HG02798 (cell line): Measurements from ENCODE around the gene KRTAP3-2.

Experiments
- ATAC-seq: cut with Tn5 transposase; IDR thresholded peaks from one replicate; pipeline ENCODE4 v1.9.1; 2021; ENCODE audit warnings: mild to moderate bottlenecking; ENCODE audit not compliant: unreplicated experiment, poor library complexity

The KRTAP3-2 gene

DNA sequence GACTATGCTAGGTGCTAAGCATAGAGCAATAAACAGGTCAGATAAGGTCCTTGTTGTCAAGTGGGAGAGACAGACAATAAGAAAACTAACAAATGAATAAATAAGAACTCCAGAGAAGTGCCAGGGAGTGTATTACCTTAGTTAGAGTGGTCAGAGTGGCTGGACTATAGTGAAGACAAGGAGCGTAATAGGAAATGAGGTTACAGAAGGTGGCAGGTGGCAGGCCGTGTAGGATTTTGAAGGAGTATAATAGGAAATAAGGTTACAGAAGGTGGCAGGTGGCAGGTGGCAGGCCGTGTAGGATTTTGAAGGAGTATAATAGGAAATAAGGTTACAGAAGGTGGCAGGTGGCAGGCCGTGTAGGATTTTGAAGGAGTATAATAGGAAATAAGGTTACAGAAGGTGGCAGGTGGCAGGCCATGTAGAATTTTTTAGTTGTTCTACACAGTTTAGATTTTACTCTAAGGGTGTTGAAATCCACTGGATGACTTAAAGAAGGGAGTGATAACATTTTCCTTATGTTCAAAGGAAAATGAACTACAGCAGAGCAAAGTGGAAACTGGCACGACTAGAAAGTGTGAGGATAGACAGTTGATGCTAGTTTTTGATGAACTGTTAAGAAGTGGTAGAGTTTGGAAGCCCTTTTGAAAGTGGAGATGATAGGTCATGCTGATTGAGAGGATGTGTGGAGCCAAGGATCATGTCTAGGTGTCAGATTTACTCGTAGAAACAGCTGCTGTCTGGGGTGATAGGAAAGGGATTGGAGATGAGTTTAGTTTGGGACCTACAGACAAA, 12.8 kb upstream of the KRTAP3-2 start:
- no peak for ATAC-seq

DNA sequence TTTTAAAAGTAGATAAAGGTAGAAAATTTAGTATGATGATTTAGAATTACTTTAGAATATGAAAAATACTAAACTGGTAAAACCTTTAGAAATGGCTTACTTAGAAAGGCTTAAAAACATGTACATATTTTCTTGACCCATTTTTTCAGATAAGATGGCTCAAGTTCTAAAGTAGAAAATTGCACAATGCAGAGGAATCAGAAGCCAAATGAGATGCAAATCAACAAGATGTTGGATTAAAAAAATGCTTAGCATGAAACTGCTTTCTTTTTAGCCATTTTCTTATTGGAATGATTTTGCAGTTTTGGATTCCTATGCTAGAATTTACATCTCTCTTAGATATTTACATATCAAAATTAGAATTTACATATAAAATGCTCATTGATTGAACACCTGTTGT, 10.7 kb upstream of the KRTAP3-2 start:
- no peak for ATAC-seq

DNA sequence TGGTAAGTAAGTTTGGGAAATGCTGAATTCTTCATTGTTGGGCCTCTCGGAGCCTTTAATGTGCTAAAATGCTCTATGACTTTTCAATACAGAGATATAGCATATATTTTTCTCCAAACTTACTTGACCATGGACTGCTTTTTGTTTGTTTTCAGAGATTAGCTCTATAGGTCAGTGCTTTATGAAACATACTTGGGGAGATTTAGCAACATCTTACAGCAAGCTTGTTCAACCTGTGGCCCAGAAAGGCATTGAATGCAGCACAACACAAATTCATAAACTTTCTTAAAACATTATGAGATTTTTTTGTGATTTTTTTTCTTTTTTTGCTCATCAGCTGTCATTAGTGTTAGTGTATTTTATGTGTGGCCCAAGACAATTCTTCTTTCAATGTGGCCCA, 10.2 kb upstream of the KRTAP3-2 start:
- ATAC-seq, result no peak

DNA sequence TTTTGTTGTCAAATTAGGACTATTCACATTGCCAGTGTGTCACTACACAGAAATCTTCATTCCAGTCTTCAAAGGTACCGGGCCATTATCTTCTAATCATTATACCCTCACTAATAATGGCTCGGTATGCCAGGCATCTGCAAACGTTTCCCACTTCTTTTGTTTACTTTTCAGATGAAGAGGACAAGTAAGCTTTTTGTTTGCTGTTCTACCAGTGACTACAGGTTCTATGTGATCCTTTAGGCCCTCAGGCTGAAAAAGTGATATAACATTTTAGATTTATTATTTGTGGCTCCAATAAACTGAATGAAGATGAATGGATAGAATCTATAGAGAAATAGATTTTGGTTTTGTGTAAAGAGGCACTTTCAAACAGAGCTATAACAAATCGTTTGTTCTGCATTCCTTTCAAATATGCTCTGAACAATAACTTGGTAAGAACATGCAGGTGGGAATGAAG, 9.6 kb upstream of the KRTAP3-2 start:
- no peak for ATAC-seq

DNA sequence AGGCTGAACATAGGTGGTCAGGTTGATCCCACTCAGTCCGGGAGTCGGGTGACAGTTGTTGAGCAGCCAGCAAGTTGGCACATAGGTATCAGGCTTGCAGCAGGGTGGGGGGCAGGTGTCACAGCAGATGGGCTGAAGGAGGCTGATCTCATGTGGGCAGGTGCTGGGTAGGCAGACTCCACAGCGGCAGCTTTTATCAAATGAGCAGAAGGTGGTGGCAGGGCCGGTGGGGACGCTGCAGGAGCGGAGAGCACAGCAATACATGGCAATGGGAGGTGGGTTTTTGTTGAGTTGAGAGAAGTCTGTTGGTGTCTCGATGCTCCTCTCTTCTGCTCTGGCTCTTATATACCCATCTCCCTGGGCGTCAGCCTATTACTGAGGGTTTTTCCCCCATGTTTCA, 9.1 kb upstream of the KRTAP3-2 start, which contains the start of gene KRTAP3-1:
TSS of gene KRTAP3-1 (minus strand) at position 318 of the 400 bp plus-strand sequence. CDS start at position 264, 54 bp downstream.
- ATAC-seq, result no peak

DNA sequence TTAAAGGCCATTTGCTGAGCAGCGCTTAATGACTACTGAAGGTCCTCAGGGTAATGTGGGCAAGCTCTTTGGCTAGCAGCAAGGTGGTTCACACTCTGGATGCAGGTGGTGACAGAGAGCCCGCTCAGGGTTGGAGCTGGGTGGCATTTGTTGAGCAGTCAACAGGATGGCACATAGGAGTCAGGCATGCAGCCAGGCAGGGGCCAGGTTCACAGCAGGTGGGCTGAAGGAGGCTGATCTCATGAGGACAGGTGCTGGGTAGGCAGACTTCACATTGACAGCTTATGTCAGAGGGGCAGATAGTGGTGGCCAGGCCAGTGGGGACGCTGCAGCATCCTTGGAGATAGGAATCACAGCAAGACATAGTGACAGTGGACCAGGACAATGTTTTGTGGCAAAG, 4.7 kb upstream of the KRTAP3-2 start:
- ATAC-seq, result no peak

DNA sequence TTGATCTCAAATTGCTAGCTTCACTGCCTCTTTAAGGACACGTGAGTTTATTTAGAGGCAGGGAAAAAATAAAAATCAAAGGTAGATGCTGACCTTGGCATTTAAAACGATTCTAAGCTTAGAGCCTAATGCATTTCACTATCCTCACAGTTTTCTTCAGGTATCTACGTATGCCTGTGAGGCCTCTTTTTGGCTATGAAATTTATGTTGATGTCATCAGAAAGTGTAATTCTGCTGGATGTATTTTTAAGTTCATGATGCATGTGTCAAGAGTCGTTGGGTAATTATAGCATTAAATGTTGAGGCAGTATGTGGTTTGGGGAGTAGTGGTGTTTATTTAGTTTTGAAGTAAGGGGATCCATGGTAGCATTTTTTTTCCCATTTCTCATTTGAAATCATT, 4.2 kb upstream of the KRTAP3-2 start:
- no peak for ATAC-seq

DNA sequence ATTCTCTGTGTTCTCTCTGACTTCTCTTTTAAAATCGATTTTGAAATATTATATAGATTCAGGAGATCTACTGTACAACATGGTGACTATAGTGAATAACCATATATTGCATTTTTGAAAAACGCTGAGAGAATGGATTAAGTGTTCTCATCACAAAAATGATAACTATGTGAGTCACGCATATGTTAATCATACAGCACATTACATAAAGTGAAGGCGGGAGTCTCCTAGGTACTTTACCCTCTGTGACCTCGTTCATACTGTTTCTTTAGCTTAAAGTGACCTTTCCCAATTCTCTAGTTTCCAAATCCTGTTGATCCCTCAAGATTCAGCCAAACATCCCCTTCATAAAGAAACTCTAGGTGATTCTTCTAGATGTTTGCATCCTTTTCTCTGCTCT, 3.1 kb upstream of the KRTAP3-2 start:
- ATAC-seq, result no peak

DNA sequence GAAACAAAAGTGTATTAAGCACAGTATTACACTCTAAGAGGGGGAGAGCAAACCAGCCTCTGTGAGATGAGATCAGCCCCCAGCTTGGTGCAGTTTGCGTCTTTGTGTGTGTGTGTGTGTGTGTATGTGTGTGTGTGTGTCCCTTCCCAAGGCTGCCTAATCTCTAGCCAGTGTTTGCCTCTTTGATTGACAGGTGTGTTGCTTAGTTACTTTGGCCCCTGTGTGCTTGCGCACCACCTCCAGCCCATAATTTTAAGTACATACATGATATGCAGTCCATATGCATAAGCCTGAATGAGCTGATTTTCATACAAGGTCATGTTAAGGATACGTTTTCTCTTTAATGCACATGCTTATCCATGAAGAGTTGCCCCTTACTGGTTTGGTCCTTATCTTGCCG, 2.1 kb upstream of the KRTAP3-2 start:
- no peak for ATAC-seq

DNA sequence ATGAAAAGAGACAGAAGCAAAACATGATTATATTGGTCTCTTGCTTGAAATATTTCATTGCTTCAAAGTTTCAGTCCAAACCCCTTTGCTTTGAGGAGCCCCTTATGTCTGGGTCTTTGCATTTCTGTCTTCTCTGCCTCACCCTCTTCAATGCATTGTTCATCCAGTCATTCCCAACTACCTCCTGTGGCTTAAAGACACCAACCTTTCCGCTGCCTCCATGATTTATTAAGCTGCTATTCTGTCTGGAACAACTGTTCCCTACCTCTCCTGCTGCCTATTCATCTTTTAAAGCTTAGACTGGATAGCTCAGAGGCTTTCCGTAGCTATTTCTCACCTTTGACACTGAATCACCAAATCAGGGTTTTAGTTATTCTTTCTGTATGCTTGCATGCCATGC, 2.3 kb downstream of the KRTAP3-2 start:
- no peak for ATAC-seq

DNA sequence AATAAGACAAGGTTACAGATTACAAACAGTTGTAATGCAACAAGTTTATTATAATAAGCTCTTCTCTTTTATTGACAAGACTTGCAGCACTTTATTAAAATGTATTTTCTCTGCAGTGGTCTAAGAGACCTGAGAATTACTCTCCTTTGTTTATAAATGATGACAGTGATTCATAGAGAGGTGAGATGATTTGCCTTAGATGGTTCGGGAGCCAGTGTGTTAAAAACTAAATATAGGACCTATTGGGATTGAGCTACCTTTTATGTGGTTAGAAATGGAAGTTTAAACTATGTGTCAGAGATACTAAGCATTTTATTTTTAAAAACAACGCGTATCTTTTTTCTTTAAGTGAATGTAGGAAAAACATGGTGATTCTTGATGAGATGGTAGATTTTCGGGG, 2.9 kb downstream of the KRTAP3-2 start:
- no peak for ATAC-seq

DNA sequence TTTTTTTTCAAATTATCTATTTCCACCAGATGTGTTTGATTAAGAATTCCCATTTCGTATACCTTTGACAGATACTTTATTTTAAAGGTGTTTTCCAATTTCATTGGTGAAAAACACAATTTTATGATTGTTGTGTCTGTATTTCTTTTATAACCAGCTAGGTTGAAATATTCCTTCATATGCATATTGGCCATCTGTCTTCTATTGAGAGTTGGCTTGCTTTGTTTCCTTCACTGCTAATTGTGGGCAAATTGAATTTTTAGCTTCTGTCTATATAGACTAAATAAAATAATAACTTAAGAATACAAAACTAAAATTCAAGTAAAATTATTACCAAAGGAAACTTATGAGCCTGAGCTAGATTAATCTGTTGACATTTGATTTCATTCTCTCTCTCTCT, 4.6 kb downstream of the KRTAP3-2 start:
- ATAC-seq, result no peak

DNA sequence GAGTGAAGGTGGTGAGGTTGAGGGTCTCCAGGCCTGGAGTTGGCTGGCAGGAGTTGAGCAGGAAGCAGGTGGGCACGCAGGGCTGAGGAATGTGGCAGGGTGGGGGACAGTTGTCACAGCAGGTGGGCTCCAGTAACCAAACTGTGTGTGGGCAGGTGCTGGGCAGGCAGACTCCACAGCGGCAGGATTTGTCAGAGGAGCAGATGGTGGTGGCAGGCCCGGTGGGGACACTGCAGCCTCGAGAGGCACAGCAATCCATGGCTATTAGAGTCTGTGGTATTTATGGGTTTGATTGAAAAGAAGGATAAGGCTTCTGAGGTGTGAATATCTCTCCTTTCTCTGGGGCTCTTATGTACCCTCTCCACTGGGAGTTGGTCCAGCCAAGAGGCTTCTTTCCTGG, 5.9 kb downstream of the KRTAP3-2 start, which contains the start of gene KRTAP3-3:
TSS of gene KRTAP3-3 (minus strand) at position 326 of the 400 bp plus-strand sequence. CDS start at position 259, 67 bp downstream.
- no peak for ATAC-seq

DNA sequence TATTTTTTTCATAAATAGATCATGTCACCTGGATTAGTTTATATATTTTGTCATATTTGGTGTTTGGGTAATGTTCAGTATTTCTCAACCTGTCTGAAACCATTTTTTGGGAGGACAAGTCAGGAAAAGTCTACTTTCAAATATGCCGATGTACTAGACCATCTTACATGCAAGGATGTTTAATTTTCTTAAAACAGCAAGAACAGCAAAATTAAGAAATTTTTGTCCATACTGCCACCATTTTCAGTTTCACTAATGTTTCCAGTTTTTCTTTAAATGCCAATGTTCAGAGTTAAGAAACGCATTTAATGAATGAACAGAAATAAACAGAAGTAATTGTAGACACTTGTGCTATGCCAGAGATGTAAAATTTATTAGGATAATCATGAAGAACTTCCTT, 6.6 kb downstream of the KRTAP3-2 start:
- ATAC-seq, result no peak

DNA sequence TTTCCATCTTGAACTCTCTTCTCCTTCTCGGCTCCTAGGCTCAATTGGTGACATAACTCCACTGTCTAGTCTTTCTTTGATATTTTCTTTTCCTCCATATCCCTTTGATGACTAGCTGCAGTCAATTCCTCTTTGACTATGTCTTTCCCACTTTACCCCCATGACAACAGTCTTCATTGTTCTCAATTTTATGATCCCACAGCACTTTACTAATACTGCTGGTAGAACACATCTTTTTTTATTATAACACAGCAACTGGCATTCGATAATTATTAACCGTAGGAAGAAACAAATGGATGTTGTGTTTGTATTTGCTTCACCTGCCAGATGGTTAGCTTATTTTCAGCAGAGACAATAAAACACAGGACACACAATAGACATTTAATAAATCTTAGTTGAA, 7.0 kb downstream of the KRTAP3-2 start:
- ATAC-seq, result no peak

DNA sequence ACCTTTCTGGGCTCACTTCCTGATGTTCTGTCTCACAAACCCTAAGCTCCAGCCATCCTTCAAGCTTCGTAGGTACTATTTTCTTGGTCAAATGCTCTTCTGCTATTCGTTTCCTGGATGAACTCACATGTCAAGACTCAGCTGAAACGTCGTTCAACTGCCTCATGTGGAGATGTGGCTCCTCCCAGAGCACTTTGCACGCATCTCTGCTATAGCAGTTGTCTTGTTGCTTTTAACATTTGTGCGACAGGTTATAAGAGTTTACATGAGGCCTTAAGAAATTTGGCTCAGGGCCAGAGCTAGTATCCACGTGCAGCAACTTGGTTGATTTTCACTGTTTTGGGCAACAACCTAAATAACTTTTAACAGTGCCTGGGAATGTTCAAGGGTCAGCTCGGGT, 12.8 kb downstream of the KRTAP3-2 start:
- no peak for ATAC-seq

DNA sequence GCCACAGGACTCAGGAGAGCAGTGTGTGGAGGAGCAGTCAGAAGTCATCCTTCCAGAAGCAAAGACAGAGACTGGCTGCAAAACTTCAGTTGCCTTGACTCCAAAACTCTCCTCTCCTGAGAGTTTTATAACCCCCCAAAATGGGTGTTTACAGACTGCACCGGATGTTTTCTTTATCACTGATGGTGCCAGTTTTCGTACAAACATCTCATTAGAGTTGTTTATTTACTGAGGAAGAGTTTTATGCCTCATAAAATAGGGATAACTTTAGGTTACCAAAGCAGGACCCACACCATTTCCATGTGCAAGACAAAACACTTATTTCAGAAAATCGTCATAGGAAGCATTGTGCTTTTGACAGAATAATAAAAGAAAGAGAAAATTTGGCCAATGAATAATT, 15.5 kb downstream of the KRTAP3-2 start, which contains the start of gene KRT40:
TSS of gene KRT40 (minus strand) at position 101 of the 400 bp plus-strand sequence. CDS start at position 48, 53 bp downstream.
- ATAC-seq, result no peak

DNA sequence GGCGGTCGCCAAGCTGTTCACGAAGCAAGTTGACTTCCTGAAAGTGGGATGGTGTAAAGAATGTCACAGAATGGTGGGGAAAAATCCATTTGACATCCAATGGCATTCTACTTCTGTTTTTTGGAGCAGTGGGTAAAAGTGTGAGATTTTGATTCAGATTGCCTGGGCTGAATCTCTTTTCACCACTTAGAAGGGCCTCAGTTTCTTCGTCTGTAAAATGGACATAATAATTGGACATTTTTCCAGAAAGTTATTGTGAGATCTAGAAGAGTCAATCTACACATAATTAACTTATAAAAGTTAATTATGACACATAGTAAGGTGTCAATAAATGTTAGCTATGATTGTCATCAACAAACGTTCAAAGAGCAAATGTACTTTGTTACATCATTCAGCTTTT, 18.6 kb downstream of the KRTAP3-2 start:
- no peak for ATAC-seq

DNA sequence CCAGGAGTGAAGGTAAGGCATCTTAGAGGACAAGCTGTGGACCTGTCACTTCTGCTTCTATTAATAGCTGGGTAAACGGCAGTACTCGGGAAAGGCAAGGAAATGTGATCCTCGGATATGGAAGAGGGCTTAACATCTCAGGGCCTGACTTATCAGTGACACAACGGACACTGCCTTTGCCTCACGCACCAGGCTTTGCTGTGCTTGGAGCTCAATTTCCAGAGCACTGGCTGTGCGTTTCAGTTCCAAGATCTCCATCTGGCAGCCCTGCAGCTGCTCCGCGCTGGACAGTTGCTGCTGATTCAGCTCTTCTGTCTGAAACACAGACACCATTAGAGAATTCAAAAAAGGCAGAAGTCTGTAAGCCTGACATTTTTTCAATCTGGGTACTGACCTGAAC, 19.1 kb downstream of the KRTAP3-2 start:
- ATAC-seq, result no peak

DNA sequence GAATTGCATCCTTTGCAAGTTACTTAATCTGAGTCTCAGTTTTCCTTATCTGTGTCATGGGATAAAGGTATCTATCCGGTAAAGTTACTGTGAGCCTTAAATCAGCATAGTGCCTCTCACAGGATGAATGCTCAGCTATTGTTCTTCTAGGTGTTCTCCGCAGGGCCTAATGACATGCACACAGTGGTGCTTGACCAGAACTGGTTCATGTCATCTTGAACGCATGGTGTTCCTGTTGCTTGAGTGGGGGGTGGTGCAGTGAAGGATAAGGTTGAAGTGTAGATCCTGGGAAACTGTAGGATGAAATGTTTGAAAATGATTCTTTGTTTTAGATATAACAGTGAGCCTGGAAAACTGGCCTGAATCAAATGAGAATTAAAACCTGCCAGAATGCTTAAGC, 19.6 kb downstream of the KRTAP3-2 start:
- ATAC-seq, result no peak

DNA sequence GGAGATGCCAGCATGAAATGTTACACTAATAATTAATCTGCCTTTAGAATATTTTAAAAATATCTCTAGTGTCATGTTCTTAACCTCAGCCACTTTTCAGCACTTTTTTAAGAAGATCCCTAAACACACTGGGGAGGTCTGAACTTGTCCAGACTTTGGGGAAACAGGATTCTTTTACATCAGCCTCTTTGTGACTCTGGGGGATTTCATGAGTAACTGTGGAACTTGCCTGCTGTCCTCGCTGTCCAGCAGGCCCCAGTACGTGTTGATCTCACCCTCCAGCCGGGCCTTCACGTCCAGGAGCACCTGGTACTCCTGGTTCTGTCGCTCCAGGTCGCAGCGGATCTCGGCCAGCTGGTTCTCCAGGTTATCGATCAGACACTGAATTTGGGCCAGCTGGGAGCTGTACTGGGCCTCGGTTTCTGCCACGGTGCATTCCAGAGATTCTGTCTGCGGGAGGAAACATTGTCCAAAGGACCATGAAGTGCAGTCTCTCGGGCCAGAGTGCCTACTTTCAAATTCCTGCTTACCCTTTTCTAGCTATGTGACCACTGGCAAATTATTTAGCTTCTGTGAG, 21.0 kb downstream of the KRTAP3-2 start:
- no peak for ATAC-seq

DNA sequence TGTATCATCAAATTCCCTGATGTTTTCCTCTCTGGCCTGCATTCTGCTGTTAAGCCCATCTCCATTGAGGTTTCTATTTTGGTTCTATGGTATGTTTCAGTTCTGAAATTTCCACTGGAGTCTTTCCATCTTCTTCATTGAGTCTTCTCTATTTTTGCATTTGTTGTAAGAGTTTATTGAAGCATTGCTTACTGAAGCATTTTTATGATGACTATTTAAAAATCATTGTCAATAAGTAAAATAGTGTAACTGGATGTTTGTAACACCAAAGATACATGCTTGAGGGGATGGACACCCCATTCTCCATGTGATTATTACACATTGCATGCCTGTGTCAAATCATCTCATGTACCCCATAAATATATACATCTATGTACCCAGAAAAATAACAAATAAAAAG, 24.2 kb downstream of the KRTAP3-2 start:
- ATAC-seq, result no peak
